Fibroblast of mammary gland (primary cell): ENCODE measurements around the gene EML1.

Source experiments
- DNase-seq: peaks from one replicate; pipeline ENCODE4 v3.0.0-alpha.2; 2010; ENCODE audit warnings: low read depth
- H3K4me3 ChIP-seq: 2 replicates; pipeline ENCODE4 v1.5.1; 2011; ENCODE audit warnings: low read depth, mild to moderate bottlenecking, low read length, moderate library complexity; ENCODE audit not compliant: control insufficient read depth
- CTCF ChIP-seq: conservative IDR thresholded peaks from 2 replicates; pipeline ENCODE4 v1.5.1; 2011; ENCODE audit warnings: low read depth, low read length, inconsistent platforms; ENCODE audit not compliant: control insufficient read depth, insufficient read depth

The EML1 gene

GRCh38 chr14:99751539-99752485 lies 41.4 kb upstream of the EML1 start:
- H3K4me3 ChIP-seq: no peak overlapping the region

GRCh38 chr14:99752486-99753121 lies 40.6 kb upstream of the EML1 start:
- no peak for TF ChIP-seq CTCF
- peak; percentile 53 for DNase-seq
- no peak overlapping the region for H3K4me3 ChIP-seq

More at GRCh38 chr14:99751539-99752485, 41.4 kb upstream of the EML1 start:
- no peak for TF ChIP-seq CTCF
- peak; percentile 38 for DNase-seq

GRCh38 chr14:99753225-99754140 lies 39.7 kb upstream of the EML1 start:
- no peak for TF ChIP-seq CTCF
- H3K4me3 ChIP-seq: no peak overlapping the region
- DNase-seq: no peak

GRCh38 chr14:99754141-99755067 lies 38.8 kb upstream of the EML1 start:
- TF ChIP-seq CTCF: no peak
- peak; percentile 62 for DNase-seq
- H3K4me3 ChIP-seq: no peak overlapping the region

GRCh38 chr14:99755068-99755405 lies 38.2 kb upstream of the EML1 start:
- DNase-seq: no peak
- no peak for TF ChIP-seq CTCF
- H3K4me3 ChIP-seq: no peak overlapping the region
